ENCODE results near the gene ECI2. TPM values are rescaled to one million over a fixed set of nuclear protein-coding genes. Genes with fewer than 3 reads are reported as not detected.

ECI2 gene
- total RNA-seq, 2 donors from 2014 or later = 71.1 to 97.2 TPM

DNA sequence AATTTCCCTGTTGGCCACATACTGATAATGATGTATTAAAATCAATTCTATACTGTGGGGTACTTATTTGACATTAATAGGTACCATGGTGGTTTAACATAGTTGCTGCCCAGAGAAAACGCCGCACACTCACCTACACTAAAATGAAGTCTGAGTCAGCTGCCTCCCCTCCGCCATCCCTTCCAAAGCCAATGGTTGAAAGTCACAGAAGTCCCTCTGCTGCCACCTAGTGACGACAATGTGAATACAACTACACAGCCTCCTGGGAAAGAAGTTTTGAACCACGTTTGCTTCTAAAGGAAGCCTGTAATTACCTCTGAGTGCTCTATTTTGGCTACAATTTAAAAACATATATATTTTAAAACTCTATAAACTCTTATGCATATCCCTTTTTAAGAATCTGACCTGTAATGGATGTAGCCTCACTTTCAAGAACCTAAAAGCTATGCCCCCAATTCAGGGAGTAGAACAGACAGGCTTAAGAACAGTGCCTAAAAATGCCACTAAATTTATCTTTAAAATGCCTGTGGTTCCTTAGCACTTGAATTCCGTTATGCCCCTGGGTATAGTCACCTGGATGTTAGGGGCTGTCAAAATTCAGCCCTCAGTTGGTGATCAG, 20.6 kb upstream of the ECI2 start:
- Histone ChIP-seq H3K9me3 (no peaks in the 10 kb centered on the region), H3K4me3 (no peak overlapping the region), H3K27me3 (no peaks in the 10 kb centered on the region), H3K36me3 (no peaks in the 10 kb centered on the region), H3K4me1 (no peaks in the 10 kb centered on the region), H3K27ac (no peak overlapping the region)
- DNase-seq (ENCODE audit: low spot score) = peak; percentile 84
- TF ChIP-seq, protein P1, sequence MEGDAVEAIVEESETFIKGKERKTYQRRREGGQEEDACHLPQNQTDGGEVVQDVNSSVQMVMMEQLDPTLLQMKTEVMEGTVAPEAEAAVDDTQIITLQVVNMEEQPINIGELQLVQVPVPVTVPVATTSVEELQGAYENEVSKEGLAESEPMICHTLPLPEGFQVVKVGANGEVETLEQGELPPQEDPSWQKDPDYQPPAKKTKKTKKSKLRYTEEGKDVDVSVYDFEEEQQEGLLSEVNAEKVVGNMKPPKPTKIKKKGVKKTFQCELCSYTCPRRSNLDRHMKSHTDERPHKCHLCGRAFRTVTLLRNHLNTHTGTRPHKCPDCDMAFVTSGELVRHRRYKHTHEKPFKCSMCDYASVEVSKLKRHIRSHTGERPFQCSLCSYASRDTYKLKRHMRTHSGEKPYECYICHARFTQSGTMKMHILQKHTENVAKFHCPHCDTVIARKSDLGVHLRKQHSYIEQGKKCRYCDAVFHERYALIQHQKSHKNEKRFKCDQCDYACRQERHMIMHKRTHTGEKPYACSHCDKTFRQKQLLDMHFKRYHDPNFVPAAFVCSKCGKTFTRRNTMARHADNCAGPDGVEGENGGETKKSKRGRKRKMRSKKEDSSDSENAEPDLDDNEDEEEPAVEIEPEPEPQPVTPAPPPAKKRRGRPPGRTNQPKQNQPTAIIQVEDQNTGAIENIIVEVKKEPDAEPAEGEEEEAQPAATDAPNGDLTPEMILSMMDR (IDR thresholded peaks at IDR 0.05) = peak; percentile 85 to 92

GRCh38 chr6:4153514-4153985, 18.2 kb upstream of the ECI2 start:
- H3K36me3 ChIP-seq = no peaks in the 10 kb centered on the region
- no peak for DNase-seq (ENCODE audit: low spot score)
- no peak overlapping the region for H3K27ac ChIP-seq
- H3K9me3 ChIP-seq = no peaks in the 10 kb centered on the region
- TF ChIP-seq, protein P1 (IDR thresholded peaks at IDR 0.05) = no peak
- no peaks in the 10 kb centered on the region for H3K4me1 ChIP-seq
- no peak overlapping the region for H3K4me3 ChIP-seq
- H3K27me3 ChIP-seq = no peaks in the 10 kb centered on the region

- no peak for DNase-seq (ENCODE audit: low spot score)
- Histone ChIP-seq H3K27ac (no peak overlapping the region), H3K9me3 (no peaks in the 10 kb centered on the region), H3K4me3 (no peak overlapping the region), H3K4me1 (no peaks in the 10 kb centered on the region), H3K36me3 (no peaks in the 10 kb centered on the region), H3K27me3 (no peaks in the 10 kb centered on the region)
- TF ChIP-seq, protein P1 (IDR thresholded peaks at IDR 0.05) = no peak
Observed at GRCh38 chr6:4145083-4145482, 9.7 kb upstream of the ECI2 start.

- no peak overlapping the region for H3K27ac ChIP-seq
- no peak overlapping the region for H3K4me3 ChIP-seq
- TF ChIP-seq, protein P1 (IDR thresholded peaks at IDR 0.05) = no peak
Observed at GRCh38 chr6:4139272-4139671, 3.9 kb upstream of the ECI2 start.

GRCh38 chr6:4138186-4138585, 2.8 kb upstream of the ECI2 start:
- Histone ChIP-seq H3K27ac (no peak overlapping the region), H3K9me3 (no peaks in the 10 kb centered on the region), H3K4me1 (peaks cover 0 to 18% of the 10 kb centered on the region in 2 donors), H3K36me3 (no peaks in the 10 kb centered on the region), H3K4me3 (no peak overlapping the region), H3K27me3 (no peaks in the 10 kb centered on the region)
- TF ChIP-seq, protein P1 (IDR thresholded peaks at IDR 0.05) = no peak
- no peak for DNase-seq (ENCODE audit: low spot score)

More at GRCh38 chr6:4139272-4139671, 3.9 kb upstream of the ECI2 start:
- no peaks in the 10 kb centered on the region for H3K9me3 ChIP-seq
- DNase-seq (ENCODE audit: low spot score) = no peak
- peaks cover 0 to 9% of the 10 kb centered on the region in 2 donors for H3K4me1 ChIP-seq
- no peaks in the 10 kb centered on the region for H3K27me3 ChIP-seq
- no peaks in the 10 kb centered on the region for H3K36me3 ChIP-seq
